ENCODE data around the gene PSTPIP2.

DNA sequence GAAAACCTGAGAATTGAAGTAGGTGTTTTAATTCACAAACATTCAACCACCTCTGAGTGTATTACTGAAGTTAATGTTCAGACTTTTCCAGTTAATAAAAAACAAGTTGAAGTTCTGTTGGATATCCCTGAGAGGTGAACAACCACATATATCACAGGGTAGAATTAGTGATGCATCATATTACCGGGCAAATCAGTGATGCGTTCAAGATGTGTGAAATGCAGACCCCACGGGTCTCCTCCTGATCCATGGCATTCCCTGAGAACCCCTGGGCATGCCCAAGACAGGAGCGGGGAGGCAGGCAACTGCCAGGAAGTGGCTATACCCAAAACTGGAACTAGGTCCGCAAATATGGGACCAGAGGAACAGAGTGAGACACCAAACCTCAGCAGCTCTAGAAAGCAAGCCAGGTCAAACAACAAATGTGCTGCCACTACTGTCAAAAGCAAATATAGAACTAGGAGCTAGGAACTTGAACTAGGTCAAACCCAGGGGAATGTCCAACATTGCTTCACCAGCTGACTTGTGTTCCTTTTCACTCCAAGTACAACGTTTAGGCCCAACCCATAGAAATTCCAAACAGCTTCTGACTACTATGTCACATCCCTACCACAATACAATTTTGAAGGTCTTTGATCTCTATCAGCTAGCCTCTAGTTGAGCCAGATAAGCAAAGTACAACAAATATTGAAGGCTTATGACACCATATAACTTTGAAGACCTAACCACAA, 20.2 kb downstream of the PSTPIP2 start:
- no peak for TF ChIP-seq EZH2 (IDR thresholded peaks at IDR 0.05; ENCODE audit: low read depth)
- TF ChIP-seq, protein P1, sequence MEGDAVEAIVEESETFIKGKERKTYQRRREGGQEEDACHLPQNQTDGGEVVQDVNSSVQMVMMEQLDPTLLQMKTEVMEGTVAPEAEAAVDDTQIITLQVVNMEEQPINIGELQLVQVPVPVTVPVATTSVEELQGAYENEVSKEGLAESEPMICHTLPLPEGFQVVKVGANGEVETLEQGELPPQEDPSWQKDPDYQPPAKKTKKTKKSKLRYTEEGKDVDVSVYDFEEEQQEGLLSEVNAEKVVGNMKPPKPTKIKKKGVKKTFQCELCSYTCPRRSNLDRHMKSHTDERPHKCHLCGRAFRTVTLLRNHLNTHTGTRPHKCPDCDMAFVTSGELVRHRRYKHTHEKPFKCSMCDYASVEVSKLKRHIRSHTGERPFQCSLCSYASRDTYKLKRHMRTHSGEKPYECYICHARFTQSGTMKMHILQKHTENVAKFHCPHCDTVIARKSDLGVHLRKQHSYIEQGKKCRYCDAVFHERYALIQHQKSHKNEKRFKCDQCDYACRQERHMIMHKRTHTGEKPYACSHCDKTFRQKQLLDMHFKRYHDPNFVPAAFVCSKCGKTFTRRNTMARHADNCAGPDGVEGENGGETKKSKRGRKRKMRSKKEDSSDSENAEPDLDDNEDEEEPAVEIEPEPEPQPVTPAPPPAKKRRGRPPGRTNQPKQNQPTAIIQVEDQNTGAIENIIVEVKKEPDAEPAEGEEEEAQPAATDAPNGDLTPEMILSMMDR (conservative IDR thresholded peaks at IDR 0.05), result no peak

Data from PC-9 (cell line).